GM04503 (cell line): ENCODE data around the gene PTPRD.

ENCODE experiments used
- DNase-seq: peaks from one replicate; pipeline ENCODE4 v3.0.0-alpha.2; 2012; ENCODE audit warnings: low read depth

Gene PTPRD

GRCh38 chr9:8382777-8383527, 2229.8 kb downstream of the PTPRD start:
- no peak for DNase-seq

- DNase-seq = no peak
Observed at GRCh38 chr9:8382266-8382665, 2230.5 kb downstream of the PTPRD start.

DNA sequence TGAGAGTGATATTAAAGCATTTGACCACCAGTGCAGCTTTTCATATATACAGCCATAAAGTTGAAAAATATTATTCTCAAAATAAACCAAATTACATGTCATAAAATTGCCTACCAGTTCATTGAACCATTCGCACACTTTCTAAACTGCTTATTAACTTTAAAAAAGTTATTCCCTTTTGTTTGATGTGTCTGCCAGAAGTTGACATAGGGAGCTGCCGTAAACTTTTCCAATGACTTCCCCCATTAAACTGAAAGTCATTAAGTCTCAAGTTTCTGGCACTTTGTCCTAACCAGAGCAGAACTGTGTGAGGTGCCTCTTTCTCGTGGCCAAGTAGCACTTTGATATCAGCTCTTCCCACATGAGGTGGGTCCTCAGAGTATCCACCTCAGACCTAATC, 2231.2 kb downstream of the PTPRD start:
- no peak for DNase-seq

- DNase-seq = no peak
Observed at GRCh38 chr9:8374471-8374870, 2238.3 kb downstream of the PTPRD start.

- no peak for DNase-seq
Observed at GRCh38 chr9:8371686-8372085, 2241.1 kb downstream of the PTPRD start.

DNA sequence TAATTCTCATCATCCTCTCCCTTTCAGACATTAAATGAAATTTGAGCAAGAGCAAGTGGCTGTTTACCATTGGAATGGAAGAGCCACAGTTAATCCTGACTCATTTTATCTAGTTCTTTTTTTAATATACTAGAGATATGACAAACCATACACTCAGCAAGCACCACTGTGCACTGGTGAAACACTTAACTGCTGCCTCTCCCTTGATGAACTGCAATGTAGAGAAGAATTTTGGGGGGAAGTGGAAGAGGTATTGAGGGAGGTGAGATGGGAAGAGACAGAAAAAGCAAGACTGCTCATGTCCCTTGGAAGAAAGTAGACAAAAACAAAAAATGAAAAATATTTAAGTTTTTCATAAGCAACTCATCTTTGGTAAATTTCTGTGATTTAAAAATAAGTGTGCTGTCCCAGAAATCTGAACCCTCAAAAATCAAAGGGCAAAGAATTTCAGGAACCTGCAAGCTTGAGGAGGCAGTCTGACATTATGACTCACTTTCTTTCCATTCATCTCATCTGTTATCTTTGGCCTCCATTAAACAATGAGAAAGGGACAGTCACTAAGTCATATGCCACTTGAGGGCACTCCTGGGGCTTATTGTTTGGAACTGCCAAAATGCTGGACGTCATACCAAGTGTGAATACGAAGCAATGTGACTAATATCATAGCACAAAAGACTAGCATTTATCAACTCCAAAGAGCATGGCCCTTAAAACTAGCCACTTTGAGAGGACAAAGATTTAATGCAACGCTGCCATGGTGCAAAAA, 2246.5 kb downstream of the PTPRD start:
- DNase-seq = no peak

DNA sequence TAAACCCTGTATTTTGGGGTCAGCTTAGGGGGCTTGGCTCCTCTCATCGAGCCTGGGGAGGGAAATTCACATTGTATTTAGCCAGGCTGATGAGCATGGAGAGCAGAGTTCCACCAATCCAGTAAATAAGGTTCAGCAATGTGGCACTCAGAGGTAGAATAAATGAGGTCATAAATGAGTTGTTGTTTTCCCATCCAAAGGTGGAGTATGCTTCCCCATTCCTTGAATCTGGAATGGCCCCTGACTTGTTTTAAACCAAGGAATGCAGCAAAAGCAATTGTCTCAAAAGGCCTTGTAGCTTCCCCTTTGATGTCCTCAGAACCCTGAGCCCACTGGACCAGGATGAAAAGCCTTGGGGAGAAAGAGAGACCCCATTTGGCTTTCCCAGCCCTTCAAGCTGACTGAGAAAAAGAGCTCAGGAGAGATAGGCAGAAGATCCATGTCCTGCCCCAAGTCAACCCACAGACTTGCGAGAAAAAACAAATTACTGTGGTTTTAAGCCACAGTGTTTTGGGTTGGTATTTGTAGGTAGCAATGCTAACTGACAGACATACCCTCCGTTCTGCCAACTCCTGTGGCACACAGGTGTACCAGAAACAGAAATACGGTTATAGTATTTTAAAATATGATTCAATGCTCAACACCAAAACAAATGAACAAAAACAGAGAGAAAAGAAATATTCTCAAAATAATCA, 2247.2 kb downstream of the PTPRD start:
- no peak for DNase-seq

- no peak for DNase-seq
Observed at GRCh38 chr9:8365029-8365428, 2247.8 kb downstream of the PTPRD start.

DNA sequence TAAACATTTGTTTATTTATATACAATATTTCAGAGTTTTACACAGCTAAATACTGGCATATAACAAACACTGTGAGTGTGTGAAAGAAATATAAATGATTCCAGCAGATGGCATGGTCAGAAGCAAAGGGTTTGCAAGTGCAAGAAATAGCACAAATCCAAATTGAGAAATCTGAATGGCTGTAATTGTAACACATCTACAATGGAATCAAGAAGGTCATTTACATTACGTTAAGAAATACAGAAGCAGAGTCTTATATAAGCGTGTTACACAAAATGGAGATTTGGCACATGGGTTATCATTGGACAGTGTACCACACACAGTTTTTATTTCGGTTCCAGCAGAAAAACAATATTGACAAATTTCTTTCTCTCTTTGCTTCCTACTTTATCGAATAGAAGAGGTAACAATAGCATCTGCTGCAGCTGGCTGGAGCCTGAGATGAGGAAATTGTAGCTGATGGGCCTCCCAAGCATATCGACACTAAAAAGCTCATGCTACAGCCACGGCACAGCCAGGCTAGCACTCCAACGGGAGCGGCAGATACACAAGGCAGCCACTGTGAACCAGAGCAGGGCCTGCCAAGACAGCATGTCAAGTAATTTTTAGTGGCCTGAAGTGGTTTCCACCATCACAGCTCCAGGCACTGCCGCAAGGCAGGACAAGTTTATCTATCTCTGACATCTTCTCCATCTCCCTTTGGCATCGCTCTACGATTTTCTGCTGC, 2248.6 kb downstream of the PTPRD start:
- DNase-seq = no peak

GRCh38 chr9:8362250-8362649, 2250.6 kb downstream of the PTPRD start:
- DNase-seq = no peak

- no peak for DNase-seq
Observed at GRCh38 chr9:8361364-8361763, 2251.4 kb downstream of the PTPRD start.

DNA sequence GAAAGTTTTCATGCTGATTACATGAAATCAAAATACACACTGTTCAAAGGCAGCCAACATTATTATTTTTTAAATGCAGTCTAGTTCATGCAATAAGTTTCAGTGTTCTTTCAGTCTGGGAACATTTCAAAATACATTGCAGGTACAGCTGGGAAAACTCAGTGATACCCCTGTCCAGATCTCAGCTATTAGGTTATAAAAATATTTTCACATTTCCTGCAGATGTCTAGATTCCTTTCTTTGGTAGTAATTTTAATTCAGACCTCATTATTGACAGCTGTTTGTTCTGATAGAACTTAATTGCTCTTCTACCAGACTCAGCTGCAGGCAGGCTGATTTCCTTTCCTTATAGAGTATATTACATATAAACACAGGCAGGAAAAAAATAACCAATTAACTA, 2256.4 kb downstream of the PTPRD start:
- no peak for DNase-seq

DNA sequence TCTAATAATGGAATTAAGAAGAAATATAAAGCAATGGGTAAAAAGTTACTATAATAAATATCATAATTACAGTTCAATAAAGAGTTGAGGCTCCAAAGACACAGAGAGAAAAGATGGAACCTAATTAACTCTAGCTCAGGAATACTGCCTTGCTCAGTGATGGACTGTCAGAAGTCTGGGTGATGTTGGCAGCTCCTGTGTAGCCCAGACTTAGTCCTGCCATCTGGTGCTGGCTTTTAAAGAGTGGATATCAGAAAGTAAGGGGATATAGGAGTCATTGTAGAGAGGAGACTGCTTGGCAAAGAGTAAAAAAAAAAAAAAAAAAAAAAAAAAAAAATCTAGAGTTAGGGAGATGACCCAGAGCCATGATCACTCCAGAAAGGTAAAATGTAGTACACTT, 2261.4 kb downstream of the PTPRD start:
- no peak for DNase-seq

DNA sequence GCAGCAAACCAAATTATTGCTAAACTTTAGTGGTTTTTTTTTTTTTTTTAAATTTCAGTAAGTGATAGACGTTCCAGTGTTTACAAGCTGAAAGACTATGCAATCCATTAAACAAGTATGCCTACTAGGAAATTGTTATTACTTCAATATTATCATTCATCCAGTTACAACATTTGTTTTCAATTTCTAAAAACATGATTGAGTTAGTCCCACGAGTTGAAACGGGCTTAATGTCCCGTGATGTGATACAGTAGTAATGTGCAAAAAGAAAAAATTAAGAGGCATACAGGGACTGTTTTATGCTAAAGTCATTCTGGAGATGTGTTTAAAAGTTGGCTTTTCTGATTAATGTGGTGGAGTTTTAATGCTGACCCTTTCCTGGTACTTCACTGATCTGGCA, 2262.9 kb downstream of the PTPRD start:
- DNase-seq = no peak

DNA sequence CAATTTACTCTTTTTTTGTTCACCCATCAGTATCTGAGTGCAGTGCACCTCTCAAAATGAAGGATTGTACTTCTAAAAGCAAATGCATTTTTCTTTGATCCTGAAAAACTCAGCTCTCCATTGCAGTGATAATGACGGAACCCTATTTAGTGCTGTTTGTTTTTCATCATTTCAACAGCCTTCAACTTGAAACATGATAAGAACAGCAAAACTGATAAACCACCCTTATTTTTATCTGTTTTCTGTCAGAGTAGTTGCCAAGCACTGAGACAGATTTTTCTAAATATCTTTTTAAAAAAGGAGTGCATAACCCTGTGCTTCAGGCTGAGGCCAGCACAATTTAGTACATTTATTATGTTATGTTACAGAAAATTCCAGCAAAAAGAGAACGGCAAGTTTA, 2263.4 kb downstream of the PTPRD start:
- no peak for DNase-seq

- DNase-seq = no peak
Observed at GRCh38 chr9:8348756-8349155, 2264.0 kb downstream of the PTPRD start.

DNA sequence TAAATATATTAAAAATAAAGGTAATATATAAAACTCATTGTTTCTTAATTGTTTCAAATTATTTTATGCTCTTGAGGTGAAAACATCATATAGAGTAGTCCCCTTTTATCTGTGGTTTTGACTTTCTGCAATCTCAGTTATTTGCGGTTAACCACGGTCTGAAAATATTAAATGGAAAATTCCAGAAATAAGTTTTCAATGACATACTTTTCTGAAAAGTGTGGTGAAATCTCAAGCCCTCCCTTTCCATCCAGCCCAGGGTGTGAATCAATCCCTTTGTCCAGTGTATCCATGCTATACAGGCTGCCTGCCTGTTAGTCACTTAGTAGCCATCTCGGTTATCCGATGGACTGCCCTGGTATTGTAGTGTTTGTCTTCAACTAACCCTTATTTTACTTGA, 2266.5 kb downstream of the PTPRD start:
- DNase-seq = no peak

- DNase-seq = no peak
Observed at GRCh38 chr9:8338767-8339510, 2273.9 kb downstream of the PTPRD start.

DNA sequence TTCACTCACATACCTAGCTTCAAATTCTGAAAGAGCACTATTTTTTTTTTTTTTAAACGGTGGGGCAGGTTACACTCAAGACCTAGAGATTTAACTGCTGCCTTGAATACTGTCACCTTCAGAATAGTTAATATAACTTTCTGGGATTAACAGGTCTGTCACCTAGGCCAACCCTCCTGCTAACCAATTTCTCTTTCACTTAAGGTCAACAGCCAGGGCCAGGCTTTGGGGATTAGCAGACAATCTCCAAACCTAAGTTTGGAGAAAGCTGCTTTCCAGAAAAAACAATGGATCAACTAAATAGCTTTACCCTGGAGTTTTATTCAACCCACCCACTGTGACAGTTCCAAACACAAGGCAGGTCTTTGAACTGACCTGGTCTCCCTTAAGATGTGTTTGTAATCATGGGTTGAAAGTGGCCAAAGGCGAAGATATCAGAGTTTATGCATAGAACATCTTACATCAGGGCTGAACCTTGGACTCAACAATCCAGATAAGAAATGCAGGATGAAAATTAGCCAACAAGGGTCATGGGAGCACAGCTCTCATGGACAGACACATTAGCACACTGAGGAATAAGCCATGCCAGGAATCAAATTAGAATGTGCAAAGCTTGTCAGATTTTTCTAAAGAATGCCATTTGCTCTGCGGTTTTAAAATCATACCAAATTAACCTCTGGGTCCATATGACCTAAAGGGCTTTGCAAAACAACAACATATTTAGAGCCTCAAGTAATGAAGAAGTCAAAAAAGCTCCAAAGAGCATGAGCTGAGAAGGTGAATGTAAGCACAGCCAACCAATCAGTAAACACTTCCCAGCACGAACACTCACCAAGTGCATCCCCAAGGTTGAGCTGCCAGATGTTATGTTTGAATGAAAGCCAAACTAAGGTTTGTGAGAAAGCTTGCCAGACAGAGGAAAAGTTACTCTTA, 2274.7 kb downstream of the PTPRD start:
- no peak for DNase-seq

- no peak for DNase-seq
Observed at GRCh38 chr9:8332871-8333270, 2279.9 kb downstream of the PTPRD start.

DNA sequence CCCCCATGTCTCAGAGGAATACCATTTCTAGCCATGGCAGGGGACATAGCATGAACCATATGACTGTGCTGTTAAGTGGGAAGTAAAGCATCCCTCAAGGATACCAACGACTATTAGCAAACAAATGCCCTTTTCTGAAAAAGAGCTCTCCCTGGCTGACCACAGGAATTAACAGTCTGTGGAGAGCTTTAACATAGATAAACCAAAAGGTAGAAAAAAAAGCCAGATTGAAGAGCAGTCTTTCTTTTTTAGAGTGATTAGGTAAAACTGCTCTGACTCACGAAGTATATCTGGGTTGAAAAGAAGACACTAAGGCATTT, 2280.5 kb downstream of the PTPRD start:
- DNase-seq = no peak
